HUDEP-2 (cell line): ENCODE data around the gene PPP1R16B.
"Not testable (repeated sequence)": the region's sequence is repeated elsewhere in the genome, so short reads cannot be mapped to it uniquely, and the experiment has no call there.

Experiments used
- DNase-seq, 76 experiments: peaks; one replicate each; lab custom pipeline; 2025; ENCODE audit not compliant: unreplicated experiment in 76 of 76; lab: John Stamatoyannopoulos, UW

Gene PPP1R16B

DNA sequence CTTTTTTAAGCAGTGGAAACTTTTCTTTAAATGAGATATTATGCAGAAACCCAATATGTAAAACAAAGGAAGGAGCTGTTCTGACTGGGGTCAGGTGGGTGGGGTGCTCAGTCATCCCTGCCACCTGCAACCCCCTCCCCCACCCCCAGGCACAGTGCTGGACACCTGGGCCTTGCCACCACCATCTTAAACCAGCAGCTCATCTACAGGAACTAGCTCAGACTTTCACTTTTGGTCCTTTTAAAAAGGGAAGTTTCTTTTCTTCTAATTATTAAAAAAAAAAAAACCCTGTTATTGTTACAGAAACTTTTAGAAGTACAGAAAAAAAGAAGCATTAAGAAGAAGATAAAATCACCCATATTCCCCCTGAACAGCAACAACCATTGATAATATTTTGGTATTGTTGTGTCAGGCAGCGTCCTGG is 37.1 kb downstream of the PPP1R16B start:
- no peak for DNase-seq

DNA sequence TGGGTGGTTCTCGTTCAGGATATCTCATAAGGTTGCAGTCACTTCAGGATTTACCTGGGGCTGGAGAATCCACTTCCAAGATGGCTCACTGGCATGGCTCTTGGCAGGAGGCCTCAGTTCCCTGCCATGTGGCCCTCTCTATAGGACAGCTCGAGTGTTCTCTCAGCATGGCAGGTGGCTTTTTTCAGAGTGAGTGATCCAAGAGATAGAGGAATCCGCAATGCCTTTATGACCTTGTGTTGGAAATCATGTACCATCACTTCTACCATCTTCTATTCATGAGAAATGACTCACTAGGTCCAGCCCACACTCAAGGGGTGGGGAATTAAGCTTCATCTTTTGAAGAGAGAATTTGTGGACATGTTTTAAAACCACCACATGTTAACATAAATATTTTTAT is 37.8 kb downstream of the PPP1R16B start:
- no peak for DNase-seq

DNA sequence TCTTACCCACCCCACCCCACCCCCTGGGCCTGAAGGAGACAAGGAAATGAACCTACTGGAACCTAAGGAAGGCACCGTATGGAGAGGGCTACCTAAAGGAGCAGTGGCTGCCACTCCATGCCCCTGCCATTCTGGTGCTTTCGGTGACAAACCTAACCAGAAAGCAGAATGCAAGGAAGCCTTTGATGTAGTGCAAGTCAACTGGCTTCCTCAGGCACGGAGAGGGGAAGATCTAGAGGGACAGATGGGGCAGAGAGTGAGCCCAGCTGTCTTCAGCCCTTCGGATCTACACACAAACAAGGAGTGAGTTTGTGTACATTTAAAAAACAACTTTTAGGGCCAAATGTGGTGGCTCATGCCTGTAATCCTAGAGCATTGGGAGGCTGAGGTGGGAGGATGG is 39.5 kb downstream of the PPP1R16B start:
- no peak for DNase-seq

DNA sequence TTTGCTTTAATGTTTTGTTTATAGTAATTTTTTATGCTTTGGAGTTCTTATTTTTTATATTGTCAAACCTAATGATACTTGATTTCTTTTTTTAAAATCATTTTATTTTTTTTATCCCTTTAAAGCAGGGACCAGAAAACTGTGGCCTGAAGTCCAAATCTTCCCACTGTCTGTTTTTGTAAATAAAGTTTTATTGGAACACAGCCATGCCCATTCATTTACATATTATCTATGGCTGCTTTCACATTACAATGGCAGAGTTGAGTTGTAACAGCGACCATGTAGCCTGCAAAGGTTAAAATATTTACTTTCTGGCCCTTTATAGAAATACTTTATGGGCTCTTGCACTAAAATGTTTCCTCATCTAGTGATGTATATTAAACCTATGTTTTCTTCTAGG is 42.3 kb downstream of the PPP1R16B start:
- no peak for DNase-seq

DNA sequence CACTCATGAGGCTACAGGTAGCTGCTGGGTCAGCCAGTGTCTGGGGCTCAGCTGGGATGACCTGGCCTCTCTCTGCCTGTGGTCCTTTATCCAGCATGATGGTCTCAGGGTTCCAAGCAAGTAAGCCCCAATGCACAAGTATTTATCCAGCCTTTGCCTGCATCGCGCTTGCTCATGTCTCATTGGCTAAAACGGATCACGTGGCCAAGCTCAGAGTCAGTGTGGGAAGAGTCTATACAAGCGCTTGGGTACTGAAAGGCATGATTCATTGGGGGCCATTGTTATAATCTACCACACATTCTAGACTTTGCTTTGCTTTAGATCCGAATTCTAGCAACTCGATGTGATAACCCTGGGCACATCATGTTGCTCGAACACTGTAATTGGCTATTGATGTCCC is 48.3 kb downstream of the PPP1R16B start:
- DNase-seq = no peak

DNA sequence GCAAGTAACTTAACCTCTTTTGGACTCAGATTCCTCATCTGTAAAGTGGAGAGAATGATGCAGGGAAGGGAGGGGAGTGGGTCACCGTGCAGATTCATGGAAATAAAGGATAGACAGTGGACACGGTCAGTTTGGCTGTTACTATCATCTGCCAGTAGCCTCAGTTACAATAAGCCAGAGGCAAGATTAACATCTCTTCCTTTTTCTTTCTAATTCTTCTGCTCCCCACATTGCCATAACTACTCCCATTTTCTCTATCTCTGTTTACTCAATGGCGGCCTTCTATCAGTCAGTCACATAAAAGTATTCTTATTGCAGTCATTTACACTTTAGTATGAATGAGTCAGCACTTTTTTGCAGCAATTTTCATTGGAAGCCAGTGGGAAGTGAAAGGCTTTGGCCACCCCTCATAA is 49.2 kb downstream of the PPP1R16B start:
- DNase-seq = no peak

DNA sequence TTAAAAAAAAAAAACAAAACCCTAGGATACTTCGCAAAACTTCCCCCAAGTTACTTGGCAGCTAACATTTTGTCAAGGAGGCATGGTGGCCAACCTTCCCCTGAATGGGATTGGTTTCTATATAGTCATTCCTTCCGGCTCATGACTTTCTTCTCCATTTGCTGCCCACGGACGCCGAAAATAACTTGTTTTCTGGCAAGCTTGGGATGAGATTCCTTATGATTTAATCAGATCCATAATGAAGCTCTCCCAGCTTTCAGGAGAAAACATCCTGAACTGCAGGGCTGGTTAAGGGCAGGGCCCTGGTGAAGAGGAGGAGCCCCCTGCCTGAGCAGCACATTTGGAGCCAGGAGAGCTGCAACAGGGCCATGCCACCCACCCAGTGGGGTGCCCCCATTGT is 49.9 kb downstream of the PPP1R16B start:
- no peak for DNase-seq

DNA sequence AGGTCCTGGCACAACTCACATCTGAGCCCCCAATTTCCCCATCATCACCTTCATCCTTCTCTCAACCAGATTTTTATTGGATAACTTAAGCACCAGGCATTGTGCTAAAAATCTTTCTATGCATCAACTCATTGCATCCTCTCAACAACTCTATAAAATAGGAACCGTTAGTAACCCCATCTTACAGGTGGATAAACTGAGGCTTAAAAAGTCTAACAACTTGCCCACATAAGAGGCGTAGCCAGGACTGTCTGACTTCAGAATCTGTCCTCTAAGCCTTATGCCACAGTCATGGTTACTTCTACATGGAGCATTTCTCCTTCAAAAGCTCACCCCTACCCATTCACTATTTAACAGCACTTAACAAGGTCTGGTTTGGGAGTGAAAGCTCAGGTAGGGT is 51.1 kb downstream of the PPP1R16B start:
- DNase-seq = no peak

DNA sequence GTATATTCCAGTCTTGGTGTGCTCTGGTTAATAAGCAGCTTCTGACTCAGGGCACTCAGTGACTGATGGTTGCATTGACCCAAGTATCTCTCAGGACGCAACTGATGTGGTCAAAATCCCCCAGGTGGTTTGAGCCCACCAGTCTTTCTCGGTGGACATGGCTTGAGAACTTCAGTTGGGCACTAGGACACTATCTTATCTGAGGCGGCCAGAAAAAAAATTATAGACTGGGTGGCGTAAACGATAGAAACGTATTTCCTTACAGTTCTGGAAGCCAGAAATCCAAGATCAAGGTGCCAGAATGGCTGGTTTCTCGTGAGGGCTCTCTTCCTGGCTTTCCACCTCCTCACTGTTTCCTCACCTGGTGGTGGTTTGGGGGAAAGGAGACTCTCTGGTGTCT is 52.2 kb downstream of the PPP1R16B start:
- DNase-seq = no peak

DNA sequence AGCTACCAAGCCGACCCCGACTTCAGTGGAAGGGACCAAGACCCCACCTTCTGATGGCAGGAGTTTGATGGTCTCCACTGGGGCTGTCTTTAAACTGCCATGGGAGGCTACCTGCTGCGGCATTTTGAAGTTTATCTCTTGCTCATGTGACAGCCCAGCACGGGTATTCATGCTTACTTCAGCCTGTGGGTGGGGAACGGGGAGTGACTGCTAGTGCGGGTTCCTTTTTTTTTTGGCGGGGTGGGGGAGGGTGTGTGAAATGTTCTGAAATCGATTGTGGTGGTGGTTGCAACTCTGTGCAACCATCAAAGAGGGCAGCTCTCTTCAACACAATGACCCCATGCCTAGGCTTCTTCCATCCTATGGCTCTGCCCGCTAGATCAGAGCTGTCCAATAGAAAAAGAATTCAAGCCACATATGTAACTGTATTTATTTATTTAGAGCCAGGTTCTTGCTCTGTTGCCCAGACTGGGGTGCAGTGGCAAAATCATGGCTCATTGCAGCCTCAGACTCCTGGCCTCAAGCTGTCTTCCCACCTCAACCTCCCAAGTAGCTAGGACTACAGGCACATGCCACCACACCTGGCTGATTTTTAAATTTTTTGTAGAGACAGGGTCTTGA is 53.7 kb downstream of the PPP1R16B start:
- peak in 47 of 76 experiments; percentile 3 to 58 (median 24) for DNase-seq

DNA sequence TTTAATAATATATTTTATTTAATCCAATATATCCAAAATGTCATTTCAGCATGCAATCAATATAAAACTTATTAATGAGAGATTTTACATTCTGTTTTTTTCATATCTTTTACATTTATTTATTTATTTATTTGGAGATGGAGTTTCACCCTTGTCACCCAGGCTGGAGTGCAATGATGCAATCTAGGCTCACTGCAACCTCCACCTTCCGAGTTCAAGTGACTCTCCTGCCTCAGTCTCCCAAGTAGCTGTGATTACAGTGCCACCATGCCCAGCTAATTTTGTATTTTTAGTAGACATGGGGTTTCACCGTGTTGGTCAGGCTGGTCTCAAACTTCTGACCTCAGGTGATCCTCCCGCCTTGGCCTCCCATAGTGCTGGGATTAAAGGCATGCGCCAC is 54.4 kb downstream of the PPP1R16B start:
- not testable (repeated sequence) for DNase-seq

DNA sequence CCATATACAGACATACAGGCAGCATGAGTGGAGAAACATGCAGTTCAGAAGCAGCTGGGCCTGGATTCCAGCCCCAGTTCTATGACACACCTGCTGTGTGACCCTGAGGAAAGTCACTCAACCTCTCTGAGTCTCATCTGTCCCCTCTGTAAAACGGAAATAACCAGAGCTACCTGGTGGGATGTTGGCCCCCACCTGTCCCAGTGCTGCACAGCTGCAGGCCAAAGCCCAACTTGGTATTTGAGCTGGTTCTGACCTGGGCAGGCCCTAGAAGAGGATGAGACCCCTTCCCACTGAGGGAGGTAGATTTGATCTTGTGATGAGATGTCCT is 55.5 kb downstream of the PPP1R16B start:
- DNase-seq = no peak

DNA sequence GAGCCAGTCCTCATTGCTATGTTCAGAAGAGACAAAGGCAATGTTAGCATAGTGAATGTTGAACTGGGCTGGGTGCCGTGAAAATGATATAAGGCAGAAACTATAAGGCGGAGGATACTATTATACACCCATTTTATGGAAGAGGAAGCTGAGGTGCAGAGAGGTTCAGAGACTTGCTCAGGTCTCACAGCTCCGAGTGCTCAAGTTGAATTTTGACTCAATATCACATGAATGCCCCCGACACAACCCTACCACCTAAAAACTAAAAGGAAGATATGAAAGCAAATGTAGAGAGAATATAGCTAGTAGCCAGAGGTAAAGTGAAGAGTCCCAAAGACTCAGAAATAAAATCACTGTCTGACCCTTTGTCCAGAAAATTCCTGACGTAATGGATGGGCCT is 56.7 kb downstream of the PPP1R16B start:
- DNase-seq = no peak

DNA sequence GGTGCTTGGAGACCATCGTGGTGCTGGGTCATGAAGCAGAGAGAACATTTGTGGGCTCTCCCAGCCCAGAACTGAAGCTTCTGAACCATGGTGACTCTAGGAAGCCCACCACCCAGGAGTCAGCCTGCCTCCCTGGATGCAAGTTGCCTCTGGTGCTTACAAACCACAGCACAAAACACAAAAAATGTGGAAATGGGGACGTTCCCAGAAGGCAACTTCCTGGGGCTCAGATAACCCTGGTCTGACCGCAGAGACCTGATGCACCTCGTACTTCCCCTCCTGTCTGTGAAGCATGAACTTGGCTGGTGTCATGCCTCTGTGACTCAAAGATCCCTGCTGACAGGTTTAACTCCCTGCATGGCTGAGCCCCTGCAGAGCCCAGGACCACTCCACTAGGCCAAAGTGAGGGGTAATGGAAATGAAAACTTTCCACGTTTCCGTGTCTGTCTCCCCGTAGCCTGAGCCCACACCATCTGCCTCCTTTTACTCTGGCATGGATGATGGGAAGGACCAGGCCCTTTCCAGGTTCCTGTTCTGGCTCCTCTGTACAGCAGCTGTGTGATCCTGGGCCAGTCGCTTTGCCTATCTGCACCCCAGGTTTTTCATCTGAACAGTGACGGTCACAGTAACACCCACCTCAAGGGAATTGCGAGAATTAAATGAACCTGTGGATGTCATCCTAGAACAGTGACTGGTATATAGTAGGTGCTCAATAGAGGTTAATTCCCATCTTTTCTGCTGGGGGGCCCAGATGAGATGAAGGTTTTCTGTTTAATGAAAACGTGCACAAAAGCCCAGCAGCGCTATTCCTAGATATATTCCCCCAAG is 57.7 kb downstream of the PPP1R16B start:
- DNase-seq = no peak

DNA sequence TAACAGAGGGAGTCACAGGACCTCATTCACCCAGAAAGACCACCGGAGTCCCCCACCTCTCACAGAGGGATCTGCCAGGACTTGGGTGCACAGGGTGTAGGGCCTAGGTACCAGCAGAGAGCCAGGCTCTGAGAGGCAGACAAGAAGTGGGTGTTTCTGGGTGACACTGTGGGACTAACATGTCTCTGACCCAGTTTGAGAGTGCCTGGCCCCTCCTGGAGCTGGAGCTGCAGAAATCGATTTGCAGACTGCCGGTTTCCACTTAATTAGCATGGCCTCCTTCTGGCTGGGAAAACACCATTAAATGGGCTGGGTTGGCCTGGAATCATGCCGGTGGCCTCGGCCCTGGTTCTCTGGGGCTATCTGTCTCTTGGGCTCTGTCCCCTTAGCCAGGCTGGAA is 59.2 kb downstream of the PPP1R16B start:
- no peak for DNase-seq

DNA sequence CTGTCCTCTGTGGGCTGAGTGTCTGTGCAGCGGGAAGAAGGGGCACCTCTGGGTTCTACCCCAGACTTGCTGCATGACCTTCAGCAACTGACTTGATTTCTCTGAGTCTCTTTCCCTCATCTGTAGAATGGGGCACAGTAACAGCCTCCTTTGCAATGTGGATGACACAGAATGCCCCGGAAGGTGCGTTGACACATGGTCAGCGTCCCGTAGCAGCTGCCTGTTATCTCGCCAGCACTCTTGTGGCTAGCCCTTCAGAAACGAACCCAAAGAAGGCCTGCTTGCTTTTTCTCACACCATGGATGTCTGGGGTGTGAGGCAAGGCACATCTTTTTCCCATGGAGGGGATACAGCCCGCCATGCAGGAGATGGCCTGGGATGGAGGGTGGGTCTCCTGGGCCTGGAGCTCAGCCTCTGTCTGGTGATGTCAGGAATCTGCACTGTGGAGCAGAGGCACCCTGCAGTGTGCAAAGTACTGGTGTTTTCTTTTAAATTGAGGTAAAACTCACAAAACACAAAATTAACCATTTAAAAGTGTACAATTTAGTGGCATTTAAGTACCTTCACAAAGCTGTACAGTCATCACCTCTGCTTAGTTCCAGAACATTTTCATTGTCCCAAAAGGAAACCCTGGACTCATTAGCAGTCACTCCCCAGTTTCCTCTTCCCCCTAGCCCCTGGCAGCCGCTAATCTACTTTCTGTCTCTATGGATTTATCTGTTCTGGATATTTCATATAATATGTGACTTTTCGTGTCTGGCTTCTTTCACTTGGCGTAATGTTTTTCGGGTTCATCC is 61.0 kb downstream of the PPP1R16B start:
- no peak for DNase-seq

DNA sequence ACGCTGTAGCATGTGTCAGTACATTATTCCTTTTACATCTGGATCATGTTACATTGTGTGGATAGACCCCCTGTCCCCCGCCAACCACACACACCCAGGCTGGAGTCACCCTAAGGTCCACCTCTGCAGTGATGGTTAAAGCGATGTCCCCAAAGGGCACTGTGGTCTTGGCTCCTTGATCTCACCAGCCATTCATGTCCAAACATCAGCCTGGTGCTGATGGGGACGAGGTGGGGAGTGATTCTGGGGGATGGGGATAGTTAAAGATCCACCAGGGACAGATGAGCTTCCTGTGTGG is 61.5 kb downstream of the PPP1R16B start:
- no peak for DNase-seq

DNA sequence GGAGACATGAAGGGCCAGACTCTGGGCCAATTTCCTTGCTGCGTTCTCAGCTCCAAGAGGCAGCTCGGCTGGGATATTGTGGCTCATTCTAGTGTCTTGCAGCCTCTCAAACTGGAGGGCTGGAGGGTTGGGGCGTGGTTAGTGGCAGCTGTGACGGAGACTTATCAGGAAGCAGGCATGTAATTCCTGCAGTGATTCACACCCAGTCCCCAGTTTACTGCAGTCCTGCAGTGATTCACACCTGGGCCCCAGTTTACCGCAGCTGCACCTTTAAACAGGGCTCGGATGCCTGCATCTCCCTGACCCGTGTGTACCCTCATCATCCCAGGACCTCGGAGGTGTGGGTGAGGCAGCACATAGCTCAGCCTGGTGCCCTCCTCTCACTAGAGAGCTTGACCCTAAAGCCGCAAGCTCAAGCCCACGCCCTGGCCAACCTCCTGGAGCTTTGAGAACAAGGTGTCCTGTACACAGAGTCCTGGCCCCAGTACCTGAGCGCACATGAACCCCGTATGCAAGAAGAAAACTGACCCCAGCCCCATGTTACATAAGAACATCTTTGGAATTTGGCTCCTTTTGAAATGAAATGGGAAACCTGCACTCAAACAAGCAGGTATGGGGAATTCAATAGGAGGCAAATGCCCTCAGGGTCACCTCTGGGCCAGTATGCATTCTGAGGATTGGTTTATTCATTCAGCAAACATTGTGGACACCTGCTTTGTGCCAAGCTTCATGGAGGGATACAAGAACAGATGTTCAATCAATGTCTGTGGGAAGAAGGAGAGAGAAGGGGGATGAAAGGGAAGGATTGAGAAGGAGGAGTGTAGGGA is 65.4 kb downstream of the PPP1R16B start:
- no peak for DNase-seq

DNA sequence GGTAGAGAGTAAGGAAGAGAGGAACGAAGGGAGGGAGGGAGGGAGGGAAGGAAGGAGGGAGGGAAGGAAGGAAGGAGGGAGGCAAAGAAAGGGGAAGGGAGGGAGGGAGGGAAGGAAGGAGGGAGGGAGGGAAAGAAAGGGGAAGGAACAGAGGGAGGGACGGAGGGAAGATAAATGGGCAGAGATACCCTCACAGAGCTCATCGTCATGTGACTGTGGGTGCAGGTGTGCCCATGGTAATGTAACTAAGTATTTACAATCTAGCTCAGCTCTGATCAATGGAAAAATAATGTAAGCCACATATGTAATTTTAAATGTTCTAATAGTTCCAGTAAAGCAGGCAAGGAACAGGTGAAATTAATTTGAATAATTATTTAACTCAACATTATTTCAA is 66.1 kb downstream of the PPP1R16B start:
- DNase-seq = no peak

DNA sequence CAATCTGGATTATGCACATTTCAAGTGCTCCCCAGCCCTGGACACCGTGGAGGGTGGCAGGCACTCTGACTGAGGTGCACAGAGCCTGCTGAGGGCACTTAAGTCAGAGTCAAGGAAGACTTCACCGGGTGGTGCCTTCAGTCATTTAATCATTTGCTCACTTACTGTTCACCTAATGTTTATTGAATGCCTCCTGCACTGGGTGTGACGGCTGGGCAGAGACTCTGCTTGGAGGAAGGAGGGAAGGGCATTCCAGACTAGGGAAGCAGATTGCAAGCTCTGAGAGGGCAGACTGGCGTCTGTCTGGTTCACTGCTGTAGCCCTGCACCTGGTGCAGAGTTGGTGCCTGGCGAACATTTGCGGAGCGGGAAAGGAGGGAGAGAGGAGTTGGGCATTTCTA is 66.5 kb downstream of the PPP1R16B start:
- no peak for DNase-seq

DNA sequence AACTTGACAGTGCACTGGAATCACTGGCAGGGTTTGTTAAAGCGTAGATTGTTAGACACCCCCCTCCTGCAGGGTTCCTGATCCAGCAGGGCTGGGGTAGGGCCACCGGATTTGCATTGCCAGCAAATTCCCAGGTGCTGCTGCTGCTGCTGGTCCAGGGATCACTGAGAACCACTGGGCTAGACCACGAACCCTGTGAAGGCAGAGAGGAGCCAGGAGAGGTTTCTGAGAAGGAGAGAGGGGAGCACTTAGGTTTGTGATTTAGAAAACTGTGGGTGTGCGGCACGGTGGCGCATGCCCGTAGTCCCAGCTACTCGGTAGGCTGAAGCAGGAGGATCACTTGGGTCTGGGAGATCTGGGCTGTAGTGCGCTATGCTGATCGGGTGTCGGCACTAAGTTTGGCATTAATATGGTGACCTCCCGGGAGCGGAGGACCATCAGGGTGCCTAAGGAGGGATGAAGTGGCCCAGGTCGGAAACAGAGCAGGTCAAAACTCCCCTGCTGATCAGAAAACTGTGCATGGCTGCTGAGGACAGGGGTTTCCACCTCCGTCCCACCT is 67.1 kb downstream of the PPP1R16B start:
- DNase-seq = no peak
